Fibroblast of mammary gland (primary cell): ENCODE results near the gene PIK3CB.
A peak's percentile ranks its signal among the peaks of the same experiment; 100 is the strongest.

Source experiments
- DNase-seq: peaks from one replicate; pipeline ENCODE4 v3.0.0-alpha.2; 2010; ENCODE audit warnings: low read depth
- H3K4me3 ChIP-seq: 2 replicates; pipeline ENCODE4 v1.5.1; 2011; ENCODE audit warnings: low read depth, mild to moderate bottlenecking, low read length, moderate library complexity; ENCODE audit not compliant: control insufficient read depth
- CTCF ChIP-seq: conservative IDR thresholded peaks from 2 replicates; pipeline ENCODE4 v1.5.1; 2011; ENCODE audit warnings: low read depth, low read length, inconsistent platforms; ENCODE audit not compliant: control insufficient read depth, insufficient read depth

Gene PIK3CB

GRCh38 chr3:138649134-138649533 is 185.6 kb downstream of the PIK3CB start:
- no peak overlapping the region for H3K4me3 ChIP-seq

GRCh38 chr3:138646513-138646912 is 188.2 kb downstream of the PIK3CB start:
- no peak for TF ChIP-seq CTCF
- no peak for DNase-seq
- no peak overlapping the region for H3K4me3 ChIP-seq

More at GRCh38 chr3:138649134-138649533, 185.6 kb downstream of the PIK3CB start:
- TF ChIP-seq CTCF, result no peak
- DNase-seq, result no peak

GRCh38 chr3:138646008-138646407 is 188.7 kb downstream of the PIK3CB start:
- DNase-seq, result no peak
- H3K4me3 ChIP-seq, result no peak overlapping the region
- TF ChIP-seq CTCF, result no peak

GRCh38 chr3:138642927-138643253 is 191.8 kb downstream of the PIK3CB start:
- no peak for DNase-seq
- TF ChIP-seq CTCF, result no peak
- no peak overlapping the region for H3K4me3 ChIP-seq

GRCh38 chr3:138642226-138642926 is 192.4 kb downstream of the PIK3CB start:
- DNase-seq, result no peak
- H3K4me3 ChIP-seq, result no peak overlapping the region
- no peak for TF ChIP-seq CTCF

- peak; percentile 6 for DNase-seq
- no peak overlapping the region for H3K4me3 ChIP-seq
- no peak for TF ChIP-seq CTCF
These were observed 194.2 kb downstream of the PIK3CB start for GRCh38 chr3:138640537-138640936.

- TF ChIP-seq CTCF, result no peak
- H3K4me3 ChIP-seq, result no peak overlapping the region
- no peak for DNase-seq
These were observed 196.1 kb downstream of the PIK3CB start for GRCh38 chr3:138638641-138639040.
